Tibial nerve (tissue), 4 donors: ENCODE measurements around the gene SPAG7. TPM values are rescaled to one million over a fixed set of nuclear protein-coding genes. Genes with fewer than 3 reads are reported as not detected.

Experiments
- DNase-seq, 2 donors: peaks; one replicate each; pipeline ENCODE4 v3.0.0-alpha.2; 2019; ENCODE audit warnings: low spot score in 2 of 2
- H3K27ac ChIP-seq, 4 donors: fragments of 200-600 bp; sonication (generic) in 3 of 4; one replicate each; pipeline ENCODE4 v1.5.1; 2017 to 2019; ENCODE audit warnings: mild to moderate bottlenecking in 1 of 4
- H3K27me3 ChIP-seq, 2 donors: fragments of 200-600 bp; sonication (generic) in 1 of 2; one replicate each; pipeline versions ENCODE4 v1.5.1 to v1.6.0; 2017 to 2019
- H3K36me3 ChIP-seq, 3 donors: fragments of 200-600 bp; sonication (generic); one replicate each; pipeline ENCODE4 v1.5.1; 2018 to 2019
- H3K4me1 ChIP-seq, 4 donors: fragments of 200-600 bp; sonication (generic) in 3 of 4; one replicate each; pipeline ENCODE4 v1.5.1; 2017 to 2019
- H3K4me3 ChIP-seq, 4 donors: fragments of 200-600 bp; sonication (generic) in 3 of 4; one replicate each; pipeline ENCODE4 v1.5.1; 2017 to 2019; ENCODE audit warnings: mild to moderate bottlenecking in 1 of 4, moderate library complexity in 1 of 4
- H3K9me3 ChIP-seq, 4 donors: fragments of 200-600 bp; sonication (generic) in 3 of 4; one replicate each; pipeline ENCODE4 v1.5.1; 2017 to 2019
- EP300 ChIP-seq, 2 donors: sonication (generic); formaldehyde crosslinking; IDR thresholded peaks; one replicate each; pipeline ENCODE4 v1.6.1; 2017; ENCODE audit warnings: antibody characterized with exemption in 2 of 2, mild to moderate bottlenecking in 1 of 2
- POLR2A ChIP-seq, 2 donors: fragments of 450-650 bp; IDR thresholded peaks; one replicate each; pipeline ENCODE4 v1.6.1; 2017; ENCODE audit warnings: antibody characterized with exemption in 2 of 2, mild to moderate bottlenecking in 2 of 2, moderate library complexity in 2 of 2
- WGBS, 2 donors: methylation state at CpG; one replicate each; pipeline ENCODE4 v1.1.5; 2018; 5-methylcytosine and 5-hydroxymethylcytosine counted together
- total RNA-seq, 4 donors: library from RNA; depleted of rRNA; stranded (reverse); fragments of >200 nt; gene quantifications; one replicate each; pipeline ENCODE4 v1.1.0, GENCODE V29; 2016
- TF ChIP-seq, protein P1 (sequence below), 5 experiments: fragments of 200-600 bp in 3 of 5; fragments of 450-650 bp in 2 of 5; sonication (generic) in 3 of 5; IDR thresholded peaks; one replicate each; pipeline ENCODE4 v1.5.1; 2016 to 2019; ENCODE audit warnings: antibody characterized with exemption in 5 of 5, mild to moderate bottlenecking in 3 of 5, moderate library complexity in 2 of 5

The SPAG7 gene
- total RNA-seq, 4 donors from 2014 or later, result 36.9 to 70.0 (median 42.0) TPM

DNA sequence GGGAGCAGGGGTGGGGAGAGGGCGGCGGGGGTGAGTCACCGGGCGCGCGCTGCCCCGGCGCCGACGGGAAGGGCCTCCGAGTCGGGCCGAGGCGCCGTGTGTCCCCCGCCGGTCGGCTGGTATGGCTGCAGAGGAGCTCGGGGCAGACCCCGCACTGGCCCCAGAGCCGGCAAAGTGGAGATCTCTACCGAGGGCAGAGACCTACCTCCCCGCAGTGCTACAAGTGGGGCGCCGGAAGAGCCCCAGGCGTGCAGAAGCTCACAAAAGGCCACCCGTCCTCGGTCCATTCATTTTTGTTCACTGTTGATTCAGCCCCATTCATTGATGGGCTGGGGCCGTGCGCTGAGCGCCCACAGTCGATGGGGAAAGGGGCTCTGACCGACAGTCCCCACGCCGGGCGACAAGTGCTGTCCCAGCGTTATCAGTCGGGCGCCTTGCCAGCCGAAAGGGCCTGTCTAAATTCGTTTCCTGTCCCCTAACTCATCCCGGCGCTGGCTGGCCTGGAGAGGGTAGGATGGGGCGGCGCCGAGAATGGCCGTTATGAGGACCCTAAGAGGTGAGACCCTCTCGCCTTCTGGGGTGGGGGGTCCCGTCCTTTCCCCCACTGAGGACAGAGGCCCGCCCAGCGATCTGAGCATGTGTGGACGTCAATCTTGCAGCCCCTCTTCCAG is 17.4 kb downstream of the SPAG7 start:
- Histone ChIP-seq H3K27me3 (no peaks in the 10 kb centered on the region), H3K9me3 (no peaks in the 10 kb centered on the region), H3K27ac (peak overlapping the region; percentile 94 to 98 (median 96)), H3K36me3 (peaks cover 0 to 14% (median 0%) of the 10 kb centered on the region in 3 donors), H3K4me1 (peaks cover 0 to 41% (median 28%) of the 10 kb centered on the region in 4 donors), H3K4me3 (peak overlapping the region; percentile 85 to 99 (median 95))
- peak in 1 of 2 donors; percentile 49 for DNase-seq
- TF ChIP-seq, protein P1, sequence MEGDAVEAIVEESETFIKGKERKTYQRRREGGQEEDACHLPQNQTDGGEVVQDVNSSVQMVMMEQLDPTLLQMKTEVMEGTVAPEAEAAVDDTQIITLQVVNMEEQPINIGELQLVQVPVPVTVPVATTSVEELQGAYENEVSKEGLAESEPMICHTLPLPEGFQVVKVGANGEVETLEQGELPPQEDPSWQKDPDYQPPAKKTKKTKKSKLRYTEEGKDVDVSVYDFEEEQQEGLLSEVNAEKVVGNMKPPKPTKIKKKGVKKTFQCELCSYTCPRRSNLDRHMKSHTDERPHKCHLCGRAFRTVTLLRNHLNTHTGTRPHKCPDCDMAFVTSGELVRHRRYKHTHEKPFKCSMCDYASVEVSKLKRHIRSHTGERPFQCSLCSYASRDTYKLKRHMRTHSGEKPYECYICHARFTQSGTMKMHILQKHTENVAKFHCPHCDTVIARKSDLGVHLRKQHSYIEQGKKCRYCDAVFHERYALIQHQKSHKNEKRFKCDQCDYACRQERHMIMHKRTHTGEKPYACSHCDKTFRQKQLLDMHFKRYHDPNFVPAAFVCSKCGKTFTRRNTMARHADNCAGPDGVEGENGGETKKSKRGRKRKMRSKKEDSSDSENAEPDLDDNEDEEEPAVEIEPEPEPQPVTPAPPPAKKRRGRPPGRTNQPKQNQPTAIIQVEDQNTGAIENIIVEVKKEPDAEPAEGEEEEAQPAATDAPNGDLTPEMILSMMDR (IDR thresholded peaks at IDR 0.05), result no peak
- TF ChIP-seq EP300 (IDR thresholded peaks at IDR 0.05) (no peak), POLR2A (IDR thresholded peaks at IDR 0.05) (no peak)
- 11 to 22% methylated on average over 27 to 33 of the region's 52 CpGs for WGBS, 2 donors

DNA sequence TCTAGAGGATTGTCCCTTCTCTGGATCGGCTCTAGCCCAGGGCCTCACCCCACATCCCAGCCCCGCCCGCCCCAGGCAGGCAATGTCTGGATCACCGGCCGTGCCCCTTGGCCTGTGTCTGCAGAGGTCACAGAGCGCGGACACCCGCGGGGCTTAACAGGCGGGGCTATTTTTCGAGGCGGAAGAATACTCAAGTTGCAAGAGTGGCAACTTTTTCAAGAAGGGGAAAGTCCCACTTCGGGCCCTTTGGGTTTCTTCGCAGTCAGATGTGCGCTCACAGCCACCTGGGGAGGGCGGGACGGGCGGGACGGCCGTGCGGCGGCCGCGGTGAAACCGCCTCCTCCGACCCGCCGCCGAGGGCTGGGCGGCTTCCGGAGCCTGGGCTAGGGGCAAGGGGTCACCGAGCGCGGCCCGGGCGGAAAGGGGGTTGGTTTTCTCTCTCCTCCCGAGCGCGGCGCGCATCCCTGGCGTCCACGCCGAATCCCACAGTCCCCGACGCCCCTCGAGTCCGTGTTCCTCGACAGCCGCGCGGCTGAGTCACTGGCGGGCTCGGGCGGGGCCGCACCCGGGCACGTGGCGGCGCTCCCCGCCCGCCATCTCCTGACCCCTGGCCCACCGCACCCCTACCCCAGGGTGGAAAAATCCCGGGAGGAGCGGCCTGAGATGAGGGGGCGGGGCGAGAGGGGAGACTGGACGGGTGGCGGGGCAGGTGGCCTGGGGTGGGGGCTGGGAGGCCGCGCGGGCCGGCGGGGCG is 18.1 kb downstream of the SPAG7 start:
- DNase-seq, result peak in 1 of 2 donors; percentile 46
- Histone ChIP-seq H3K4me1 (peaks cover 0 to 48% (median 34%) of the 10 kb centered on the region in 4 donors), H3K27me3 (no peaks in the 10 kb centered on the region), H3K4me3 (peak overlapping the region; percentile 85 to 99 (median 95)), H3K36me3 (peaks cover 0 to 21% (median 0%) of the 10 kb centered on the region in 3 donors), H3K27ac (peak overlapping the region; percentile 94 to 98 (median 96)), H3K9me3 (no peaks in the 10 kb centered on the region)
- WGBS, 2 donors, result 0 to 1% methylated on average over 6 to 48 of the region's 75 CpGs
- TF ChIP-seq POLR2A (IDR thresholded peaks at IDR 0.05), result peak in 1 of 2 donors; percentile 32
- TF ChIP-seq EP300 (IDR thresholded peaks at IDR 0.05), result peak in 1 of 2 donors; percentile 10
- TF ChIP-seq, protein P1 (IDR thresholded peaks at IDR 0.05), result peak in 1 of 5 experiments; percentile 16

DNA sequence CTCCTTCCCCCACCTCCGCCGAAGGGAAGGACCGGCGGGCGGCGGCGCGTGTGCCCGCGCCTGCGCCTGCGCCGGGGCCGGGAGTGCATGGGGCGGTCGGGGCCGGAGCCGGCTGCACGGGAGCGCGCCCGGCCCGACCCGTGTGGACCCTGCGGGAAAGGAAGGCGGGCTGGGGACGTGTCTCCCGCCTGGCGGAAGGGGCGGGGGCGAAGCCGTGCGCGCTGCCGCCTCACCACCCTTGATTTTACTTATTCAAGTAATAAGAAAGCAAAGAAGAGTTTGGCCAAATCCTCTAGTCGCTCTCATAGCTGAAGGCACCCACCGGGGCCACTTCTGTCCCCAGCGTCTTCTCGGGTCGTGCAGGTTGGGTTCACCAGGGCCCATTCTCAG is 18.7 kb downstream of the SPAG7 start:
- Histone ChIP-seq H3K4me3 (peak overlapping the region; percentile 85 to 99 (median 95)), H3K9me3 (no peaks in the 10 kb centered on the region), H3K27me3 (no peaks in the 10 kb centered on the region), H3K27ac (peak overlapping the region; percentile 94 to 98 (median 96)), H3K4me1 (peaks cover 0 to 54% (median 36%) of the 10 kb centered on the region in 4 donors), H3K36me3 (peaks cover 0 to 27% (median 0%) of the 10 kb centered on the region in 3 donors)
- 0% methylated on average over 35 of the region's 40 CpGs for WGBS, 2 donors
- TF ChIP-seq POLR2A (IDR thresholded peaks at IDR 0.05) (peak; percentile 14 to 36), EP300 (IDR thresholded peaks at IDR 0.05) (no peak)
- TF ChIP-seq, protein P1 (IDR thresholded peaks at IDR 0.05), result peak in 1 of 5 experiments; percentile 35
- peak; percentile 58 to 63 for DNase-seq

DNA sequence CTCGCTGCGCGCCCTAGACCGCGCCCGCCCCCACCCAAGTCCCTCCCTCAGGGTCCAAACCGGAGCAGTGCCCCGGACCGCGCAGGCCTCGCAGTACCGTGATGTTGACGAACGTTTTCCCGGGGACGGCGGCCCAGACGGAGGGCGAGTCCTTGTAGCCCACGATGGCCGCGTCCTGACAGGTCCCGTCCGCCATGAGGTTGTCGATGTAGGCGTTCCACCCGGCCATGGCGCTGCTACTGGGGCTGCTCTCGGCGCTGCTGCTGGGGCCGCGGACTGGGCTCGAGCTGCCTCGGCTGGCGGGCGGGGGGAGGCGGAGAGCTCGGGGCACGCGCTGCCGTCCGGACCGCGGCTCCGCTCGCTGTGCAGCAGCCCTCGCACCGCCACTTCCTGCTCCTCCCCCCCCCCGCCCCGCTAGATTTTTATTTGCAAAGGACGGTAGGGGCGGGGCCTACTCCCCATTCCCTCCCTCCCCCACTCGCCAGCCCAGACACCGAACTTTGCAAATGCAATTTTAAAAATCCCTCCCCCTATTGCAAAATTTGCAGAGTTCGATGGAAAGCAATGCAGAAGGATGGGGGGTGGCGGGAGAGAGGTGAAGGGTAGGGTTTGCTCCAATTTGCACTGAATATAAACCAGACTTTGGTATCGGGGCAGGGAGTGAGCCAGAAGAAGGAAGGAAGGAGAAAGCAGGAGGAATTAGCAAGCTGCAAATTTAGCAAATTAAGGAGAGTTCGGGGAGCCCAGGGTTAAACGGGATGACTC is 19.3 kb downstream of the SPAG7 start, which contains the start of gene PFN1:
Gene PFN1 (minus strand): TSS at position 365 of the 765 bp plus-strand sequence. CDS start 136 bp downstream, at position 229.
- Histone ChIP-seq H3K27ac (peak within 1 kb of the TSS; percentile 94 to 98 (median 96)), H3K27me3 (no peaks in the 10 kb centered on the region), H3K9me3 (no peaks in the 10 kb centered on the region), H3K4me3 (peak within 1 kb of the TSS; percentile 85 to 99 (median 95)), H3K36me3 (peaks cover 0 to 33% (median 0%) of the 10 kb centered on the region in 3 donors), H3K4me1 (peaks cover 0 to 60% (median 36%) of the 10 kb centered on the region in 4 donors)
- TF ChIP-seq, protein P1 (IDR thresholded peaks at IDR 0.05), result no peak
- TF ChIP-seq POLR2A (IDR thresholded peaks at IDR 0.05) (peak; percentile 59 to 77), EP300 (IDR thresholded peaks at IDR 0.05) (peak in 1 of 2 donors; percentile 65)
- peak; percentile 91 to 94 for DNase-seq
- WGBS, 2 donors, result 0 to 1% methylated on average over 14 to 42 of the region's 59 CpGs
